HCT116 (cell line): ENCODE data around the gene MYH15.

Experiments used
- POLR2AphosphoS5 ChIP-seq: IDR thresholded peaks from 2 replicates; pipeline ENCODE4 v1.6.1; 2011; ENCODE audit warnings: mild to moderate bottlenecking, low read depth, low read length, moderate library complexity
- TF ChIP-seq, protein P1 (sequence below), 3 experiments: fragments of 200-600 bp in 1 of 3; sonication (generic) in 1 of 3; IDR thresholded peaks in 2 of 3; conservative IDR thresholded peaks in 1 of 3; 2 replicates each; pipeline ENCODE4 v1.5.1; 2012 to 2017; ENCODE audit warnings: low read depth in 2 of 3, low read length in 2 of 3, antibody characterized with exemption in 1 of 3, borderline replicate concordance in 1 of 3, control low read depth in 1 of 3, mild to moderate bottlenecking in 1 of 3, mixed read lengths in 1 of 3, mixed run types in 1 of 3, moderate library complexity in 1 of 3; ENCODE audit not compliant: insufficient read depth in 1 of 3
- TF ChIP-seq, protein P2 (sequence below): IDR thresholded peaks from 2 replicates; pipeline ENCODE4 v1.6.1; 2012

DNA sequence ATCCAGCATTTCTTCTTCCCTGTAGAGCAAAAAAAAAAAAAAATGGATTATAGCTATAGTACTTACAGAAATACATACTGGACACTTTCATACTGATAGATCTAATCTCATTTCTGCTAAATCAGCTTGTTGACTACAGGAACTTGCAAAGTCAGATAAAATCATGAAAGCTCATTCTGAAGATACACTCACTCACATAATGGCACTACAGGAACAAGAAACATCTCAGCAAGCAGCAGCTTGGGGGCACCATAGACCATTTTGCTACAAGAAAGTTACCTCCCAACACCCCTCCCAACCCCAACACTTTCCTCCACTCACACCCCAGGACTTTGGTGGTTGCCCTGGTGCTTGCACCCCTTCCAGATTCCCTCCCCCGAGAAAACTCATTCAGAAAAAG is 4.6 kb downstream of the MYH15 start:
- TF ChIP-seq, protein P1, sequence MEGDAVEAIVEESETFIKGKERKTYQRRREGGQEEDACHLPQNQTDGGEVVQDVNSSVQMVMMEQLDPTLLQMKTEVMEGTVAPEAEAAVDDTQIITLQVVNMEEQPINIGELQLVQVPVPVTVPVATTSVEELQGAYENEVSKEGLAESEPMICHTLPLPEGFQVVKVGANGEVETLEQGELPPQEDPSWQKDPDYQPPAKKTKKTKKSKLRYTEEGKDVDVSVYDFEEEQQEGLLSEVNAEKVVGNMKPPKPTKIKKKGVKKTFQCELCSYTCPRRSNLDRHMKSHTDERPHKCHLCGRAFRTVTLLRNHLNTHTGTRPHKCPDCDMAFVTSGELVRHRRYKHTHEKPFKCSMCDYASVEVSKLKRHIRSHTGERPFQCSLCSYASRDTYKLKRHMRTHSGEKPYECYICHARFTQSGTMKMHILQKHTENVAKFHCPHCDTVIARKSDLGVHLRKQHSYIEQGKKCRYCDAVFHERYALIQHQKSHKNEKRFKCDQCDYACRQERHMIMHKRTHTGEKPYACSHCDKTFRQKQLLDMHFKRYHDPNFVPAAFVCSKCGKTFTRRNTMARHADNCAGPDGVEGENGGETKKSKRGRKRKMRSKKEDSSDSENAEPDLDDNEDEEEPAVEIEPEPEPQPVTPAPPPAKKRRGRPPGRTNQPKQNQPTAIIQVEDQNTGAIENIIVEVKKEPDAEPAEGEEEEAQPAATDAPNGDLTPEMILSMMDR (IDR thresholded peaks at IDR 0.05 in 2 of 3, conservative IDR thresholded peaks at IDR 0.05 in 1 of 3; ENCODE audit: borderline replicate concordance in 1 of 3, insufficient read depth in 1 of 3, low read depth in 2 of 3, low read length in 2 of 3), result 0 out of 6 replicates have a peak, but pooled peaks of 1 of the 3 experiments have one; percentile 8
- TF ChIP-seq POLR2AphosphoS5, result no peak
- TF ChIP-seq, protein P2, sequence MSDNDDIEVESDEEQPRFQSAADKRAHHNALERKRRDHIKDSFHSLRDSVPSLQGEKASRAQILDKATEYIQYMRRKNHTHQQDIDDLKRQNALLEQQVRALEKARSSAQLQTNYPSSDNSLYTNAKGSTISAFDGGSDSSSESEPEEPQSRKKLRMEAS, result no peak
